ENCODE results near the gene RHOH.

RHOH gene

DNA sequence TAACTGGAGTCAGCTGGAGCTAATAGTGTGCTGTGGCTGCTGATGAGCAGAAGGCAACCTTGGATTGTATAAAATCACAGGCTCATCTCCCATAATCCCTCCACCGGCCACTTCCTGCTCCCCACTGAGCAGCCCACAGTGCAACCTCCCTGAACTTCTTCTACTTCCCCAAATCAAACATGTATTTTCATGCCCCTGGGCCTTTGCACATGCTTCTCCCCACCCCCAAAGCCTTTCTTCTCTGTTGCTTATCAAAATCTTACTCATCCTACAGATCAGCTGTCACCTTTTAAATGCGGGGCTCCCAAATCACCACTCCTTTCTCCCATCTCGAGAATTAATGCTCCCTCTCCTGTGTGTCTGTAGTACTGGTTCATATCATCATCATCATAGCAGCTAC, 35.8 kb downstream of the RHOH start:
- no peak overlapping the region for H3K27ac ChIP-seq (ENCODE audit: poor library complexity, severe bottlenecking)
- no peaks in the 10 kb centered on the region for H3K4me1 ChIP-seq (ENCODE audit: insufficient read depth, poor library complexity, severe bottlenecking)
- DNase-seq (ENCODE audit: low spot score), result no peak
- TF ChIP-seq, protein P1, sequence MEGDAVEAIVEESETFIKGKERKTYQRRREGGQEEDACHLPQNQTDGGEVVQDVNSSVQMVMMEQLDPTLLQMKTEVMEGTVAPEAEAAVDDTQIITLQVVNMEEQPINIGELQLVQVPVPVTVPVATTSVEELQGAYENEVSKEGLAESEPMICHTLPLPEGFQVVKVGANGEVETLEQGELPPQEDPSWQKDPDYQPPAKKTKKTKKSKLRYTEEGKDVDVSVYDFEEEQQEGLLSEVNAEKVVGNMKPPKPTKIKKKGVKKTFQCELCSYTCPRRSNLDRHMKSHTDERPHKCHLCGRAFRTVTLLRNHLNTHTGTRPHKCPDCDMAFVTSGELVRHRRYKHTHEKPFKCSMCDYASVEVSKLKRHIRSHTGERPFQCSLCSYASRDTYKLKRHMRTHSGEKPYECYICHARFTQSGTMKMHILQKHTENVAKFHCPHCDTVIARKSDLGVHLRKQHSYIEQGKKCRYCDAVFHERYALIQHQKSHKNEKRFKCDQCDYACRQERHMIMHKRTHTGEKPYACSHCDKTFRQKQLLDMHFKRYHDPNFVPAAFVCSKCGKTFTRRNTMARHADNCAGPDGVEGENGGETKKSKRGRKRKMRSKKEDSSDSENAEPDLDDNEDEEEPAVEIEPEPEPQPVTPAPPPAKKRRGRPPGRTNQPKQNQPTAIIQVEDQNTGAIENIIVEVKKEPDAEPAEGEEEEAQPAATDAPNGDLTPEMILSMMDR (IDR thresholded peaks at IDR 0.05; ENCODE audit: poor library complexity, severe bottlenecking), result no peak
- no peaks in the 10 kb centered on the region for H3K36me3 ChIP-seq (ENCODE audit: low read depth)
- ATAC-seq (ENCODE audit: low read depth), result no peak
- H3K4me3 ChIP-seq (ENCODE audit: severe bottlenecking), result no peak overlapping the region
- H3K9me3 ChIP-seq (ENCODE audit: severe bottlenecking), result no peaks in the 10 kb centered on the region
- H3K27me3 ChIP-seq (ENCODE audit: insufficient read depth, poor library complexity, severe bottlenecking), result no peaks in the 10 kb centered on the region

DNA sequence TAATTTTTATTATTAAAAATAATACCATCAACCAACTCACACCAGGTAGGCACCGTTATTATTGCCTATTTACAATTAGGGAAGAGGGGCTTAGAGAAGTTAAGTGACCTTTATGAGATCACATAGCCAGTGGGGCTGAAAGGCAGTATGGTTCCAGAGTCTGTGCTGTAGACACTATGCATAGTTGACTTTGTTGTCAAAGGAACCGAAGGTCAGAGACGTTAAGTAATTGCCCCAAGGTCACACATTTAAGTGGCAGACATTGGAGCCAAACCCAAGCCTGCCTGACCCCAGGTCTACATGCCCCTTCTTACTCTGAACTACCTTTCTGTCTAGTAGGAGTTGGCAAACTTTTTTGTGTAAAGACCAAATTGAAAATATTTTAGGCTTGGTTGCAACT, 36.4 kb downstream of the RHOH start:
- Histone ChIP-seq H3K9me3 (ENCODE audit: severe bottlenecking) (no peaks in the 10 kb centered on the region), H3K27me3 (ENCODE audit: insufficient read depth, poor library complexity, severe bottlenecking) (no peaks in the 10 kb centered on the region), H3K36me3 (ENCODE audit: low read depth) (no peaks in the 10 kb centered on the region), H3K4me3 (ENCODE audit: severe bottlenecking) (no peak overlapping the region), H3K4me1 (ENCODE audit: insufficient read depth, poor library complexity, severe bottlenecking) (no peaks in the 10 kb centered on the region), H3K27ac (ENCODE audit: poor library complexity, severe bottlenecking) (no peak overlapping the region)
- ATAC-seq (ENCODE audit: low read depth), result no peak
- no peak for DNase-seq (ENCODE audit: low spot score)
- TF ChIP-seq, protein P1 (IDR thresholded peaks at IDR 0.05; ENCODE audit: poor library complexity, severe bottlenecking), result no peak

DNA sequence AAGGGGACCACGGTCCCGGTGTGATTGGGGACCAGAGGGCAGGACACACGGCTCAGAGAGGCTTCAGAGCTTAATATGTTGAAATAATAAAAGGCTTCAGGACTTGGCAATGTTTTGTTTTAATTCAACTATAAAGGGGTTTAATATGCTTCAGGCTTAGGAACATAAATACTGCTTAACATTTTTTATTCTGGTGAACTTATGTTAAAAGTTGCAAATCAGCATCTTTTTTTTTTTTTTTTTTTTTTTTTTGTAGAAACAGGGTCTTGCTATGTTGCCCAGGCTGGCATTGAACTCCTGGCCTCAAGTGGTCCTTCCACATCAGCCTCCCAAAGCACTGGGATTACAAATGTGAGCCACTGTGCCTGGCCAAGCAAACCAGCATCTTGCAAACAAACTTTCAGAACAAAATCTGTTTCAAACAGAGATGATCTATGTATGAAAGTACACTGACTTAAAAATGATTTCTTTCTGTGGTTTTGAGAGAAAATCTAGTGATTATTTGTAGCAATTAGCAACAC, 37.7 kb downstream of the RHOH start:
- Histone ChIP-seq H3K9me3 (ENCODE audit: severe bottlenecking) (no peaks in the 10 kb centered on the region), H3K36me3 (ENCODE audit: low read depth) (no peaks in the 10 kb centered on the region), H3K27me3 (ENCODE audit: insufficient read depth, poor library complexity, severe bottlenecking) (no peaks in the 10 kb centered on the region), H3K27ac (ENCODE audit: poor library complexity, severe bottlenecking) (no peak overlapping the region), H3K4me1 (ENCODE audit: insufficient read depth, poor library complexity, severe bottlenecking) (no peaks in the 10 kb centered on the region), H3K4me3 (ENCODE audit: severe bottlenecking) (no peak overlapping the region)
- TF ChIP-seq, protein P1 (IDR thresholded peaks at IDR 0.05; ENCODE audit: poor library complexity, severe bottlenecking), result no peak
- ATAC-seq (ENCODE audit: low read depth), result no peak
- DNase-seq (ENCODE audit: low spot score), result no peak

DNA sequence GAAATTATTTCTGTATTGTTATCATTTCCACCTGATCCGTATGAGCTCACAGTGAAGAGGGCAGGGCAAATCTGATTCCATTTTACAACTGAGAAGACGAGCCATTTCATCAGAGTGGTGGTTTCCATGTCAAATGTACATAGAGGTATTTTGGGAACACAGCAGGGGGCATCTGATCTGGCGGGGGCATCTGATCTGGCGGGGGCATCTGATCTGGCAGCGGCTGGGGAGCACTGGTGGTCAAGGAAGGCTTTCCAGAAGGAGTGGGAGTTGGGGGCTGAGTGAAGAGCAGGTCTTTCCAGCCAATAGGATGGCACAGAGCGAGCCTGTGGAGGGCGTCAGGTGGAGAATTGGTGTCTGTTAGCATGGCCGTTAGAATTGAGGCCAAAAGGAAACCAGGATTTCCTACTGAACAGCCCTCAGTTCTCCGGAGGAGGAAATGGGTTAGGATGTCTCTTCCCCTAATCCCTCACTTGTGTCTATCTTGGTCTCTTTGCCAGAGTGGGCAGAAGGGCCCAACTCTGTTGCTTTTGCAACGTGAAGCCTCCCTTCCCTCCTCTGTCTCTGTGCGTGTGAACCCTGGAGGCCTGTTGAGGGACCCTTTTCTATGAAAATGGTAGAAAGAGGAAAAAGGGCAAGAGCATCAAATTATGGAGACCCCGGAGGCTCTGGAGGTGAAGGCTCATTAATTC, 41.3 kb downstream of the RHOH start:
- ATAC-seq (ENCODE audit: low read depth) (no peak), DNase-seq (ENCODE audit: low spot score) (no peak)
- H3K4me1 ChIP-seq (ENCODE audit: insufficient read depth, poor library complexity, severe bottlenecking), result no peaks in the 10 kb centered on the region
- no peaks in the 10 kb centered on the region for H3K36me3 ChIP-seq (ENCODE audit: low read depth)
- H3K9me3 ChIP-seq (ENCODE audit: severe bottlenecking), result no peaks in the 10 kb centered on the region
- no peak overlapping the region for H3K4me3 ChIP-seq (ENCODE audit: severe bottlenecking)
- H3K27ac ChIP-seq (ENCODE audit: poor library complexity, severe bottlenecking), result no peak overlapping the region
- no peaks in the 10 kb centered on the region for H3K27me3 ChIP-seq (ENCODE audit: insufficient read depth, poor library complexity, severe bottlenecking)
- TF ChIP-seq, protein P1 (IDR thresholded peaks at IDR 0.05; ENCODE audit: poor library complexity, severe bottlenecking), result no peak
